CD4-positive, alpha-beta memory T cell (primary cell): Measurements from ENCODE around the gene TRIB2. TPM values are rescaled to one million over a fixed set of nuclear protein-coding genes. Genes with fewer than 3 reads are reported as not detected.

Experiments
- CTCF ChIA-PET: fragments of 350-600 bp; sonication (Branson Sonifier 250); formaldehyde crosslinking; loops from one replicate; lab custom pipeline; 2021; ENCODE audit warnings: inconsistent platforms; ENCODE audit not compliant: partially characterized antibody; lab: Charles Lee
- POLR2A ChIA-PET: fragments of 350-600 bp; sonication (Branson Sonifier 250); formaldehyde crosslinking; loops from one replicate; lab custom pipeline; 2021; ENCODE audit not compliant: partially characterized antibody; lab: Charles Lee
- DNase-seq, 5 donors: peaks; one replicate each; pipeline versions ENCODE4 v3.0.0 to v3.0.0-alpha.2; 2020 to 2022; ENCODE audit warnings: mixed read lengths in 1 of 5
- H3K27ac ChIP-seq: one replicate; pipeline ENCODE4 v1.7.0; 2013; ENCODE audit warnings: low read depth, low read length
- H3K27me3 ChIP-seq: 2 replicates; pipeline ENCODE4 v1.7.0; 2013; ENCODE audit warnings: mild to moderate bottlenecking, low read length, moderate library complexity; ENCODE audit not compliant: insufficient read depth
- H3K36me3 ChIP-seq: 2 replicates; pipeline ENCODE4 v1.7.0; 2013; ENCODE audit warnings: mild to moderate bottlenecking, low read length, moderate library complexity; ENCODE audit not compliant: insufficient read depth
- H3K4me1 ChIP-seq: 2 replicates; pipeline ENCODE4 v1.7.0; 2013; ENCODE audit warnings: mild to moderate bottlenecking, low read length, moderate library complexity; ENCODE audit not compliant: insufficient read depth
- H3K4me3 ChIP-seq, 2 donors: one replicate each; pipeline ENCODE4 v1.7.0; 2013; ENCODE audit warnings: low read length in 2 of 2, mild to moderate bottlenecking in 1 of 2
- H3K9me3 ChIP-seq, 2 donors: one replicate each; pipeline ENCODE4 v1.7.0; 2013; ENCODE audit warnings: low read length in 2 of 2, control low read depth in 1 of 2; ENCODE audit not compliant: control insufficient read depth in 1 of 2
- H3K27ac Mint-ChIP-seq, 7 donors: one replicate each; pipeline ENCODE4 v1.8.0; 2020 to 2021; ENCODE audit warnings: mixed read lengths in 7 of 7, mild to moderate bottlenecking in 6 of 7, inconsistent platforms in 3 of 7, moderate library complexity in 3 of 7
- H3K27me3 Mint-ChIP-seq, 2 donors: one replicate each; pipeline ENCODE4 v1.8.0; 2020 to 2021; ENCODE audit warnings: mixed read lengths in 2 of 2
- H3K36me3 Mint-ChIP-seq, 2 donors: one replicate each; pipeline ENCODE4 v1.8.0; 2020 to 2021; ENCODE audit warnings: mixed read lengths in 2 of 2, inconsistent platforms in 1 of 2, mild to moderate bottlenecking in 1 of 2
- H3K4me1 Mint-ChIP-seq, 4 donors: one replicate each; pipeline ENCODE4 v1.8.0; 2020 to 2021; ENCODE audit warnings: mixed read lengths in 4 of 4, mild to moderate bottlenecking in 1 of 4
- H3K4me3 Mint-ChIP-seq, 8 donors: one replicate each; pipeline ENCODE4 v1.8.0; 2020 to 2021; ENCODE audit warnings: mixed read lengths in 8 of 8, mild to moderate bottlenecking in 7 of 8, moderate library complexity in 6 of 8, inconsistent platforms in 3 of 8
- H3K9me3 Mint-ChIP-seq, 8 donors: one replicate each; pipeline ENCODE4 v1.8.0; 2020 to 2021; ENCODE audit warnings: mixed read lengths in 8 of 8, mild to moderate bottlenecking in 5 of 8, inconsistent platforms in 3 of 8, moderate library complexity in 1 of 8
- intact Hi-C: fragments of 100-400 bp; cut with micrococcal nuclease; formaldehyde crosslinking; loops from one replicate; pipeline ENCODE4 v1.15.1; 2023
- polyA plus RNA-seq, 2 donors: library from polyadenylated mRNA; unstranded; fragments of 300-500 nt; fragmentation: Illumina TruSeq; gene quantifications; one replicate each; pipeline ENCODE4 v1.2.3, GENCODE V29; 2021
- total RNA-seq, 2 experiments: library from RNA; stranded (reverse); gene quantifications; one replicate each; pipeline ENCODE4 v1.2.3, GENCODE V29; 2021

TRIB2 gene
- total and polyA plus RNA-seq, 4 experiments from 2014 or later, result 73.8 to 126 (median 101) TPM

DNA sequence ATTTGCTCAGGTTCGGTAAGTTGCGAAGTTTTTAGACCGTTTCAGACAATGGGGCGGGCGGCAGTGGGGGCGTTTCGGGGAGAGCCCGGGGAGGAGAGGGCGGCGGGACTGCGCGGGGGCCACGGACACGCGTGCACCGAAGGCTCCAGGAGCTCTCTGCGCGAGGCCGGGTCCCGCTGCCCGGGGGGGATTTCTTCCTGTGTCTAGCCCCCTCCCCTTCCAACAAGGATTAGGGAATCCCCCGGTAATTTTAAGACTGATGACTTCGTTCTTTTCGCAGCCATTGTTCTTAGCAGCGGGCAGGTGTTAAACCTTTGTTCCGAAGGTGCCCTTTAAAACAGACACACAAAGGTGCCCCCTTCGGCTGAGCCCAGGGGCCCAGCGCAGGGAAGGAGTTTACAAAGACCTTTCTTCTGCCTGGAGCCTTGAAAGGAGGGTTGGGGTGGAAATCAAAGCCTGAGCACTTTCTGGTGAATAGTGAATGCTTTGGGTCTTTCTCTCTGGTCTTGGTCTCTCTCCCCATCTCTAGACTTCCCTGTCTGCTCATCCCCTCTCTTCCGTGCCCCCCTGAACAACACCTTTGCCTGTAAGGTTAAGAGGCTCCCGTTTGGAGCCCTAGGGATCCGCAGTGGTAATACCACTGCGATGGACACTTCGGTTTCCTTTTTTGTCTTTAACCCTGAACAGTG lies 2.1 kb downstream of the TRIB2 start:
- H3K27ac ChIP-seq, result peak overlapping the region; percentile 84
- POLR2A ChIA-PET, result interaction anchor here (0.7 to 4.6 kb wide), 16 partner anchors 9 to 972 kb away, joined by 3 to 105 read pairs (median 4); no protein-coding TSS in a partner anchor

DNA sequence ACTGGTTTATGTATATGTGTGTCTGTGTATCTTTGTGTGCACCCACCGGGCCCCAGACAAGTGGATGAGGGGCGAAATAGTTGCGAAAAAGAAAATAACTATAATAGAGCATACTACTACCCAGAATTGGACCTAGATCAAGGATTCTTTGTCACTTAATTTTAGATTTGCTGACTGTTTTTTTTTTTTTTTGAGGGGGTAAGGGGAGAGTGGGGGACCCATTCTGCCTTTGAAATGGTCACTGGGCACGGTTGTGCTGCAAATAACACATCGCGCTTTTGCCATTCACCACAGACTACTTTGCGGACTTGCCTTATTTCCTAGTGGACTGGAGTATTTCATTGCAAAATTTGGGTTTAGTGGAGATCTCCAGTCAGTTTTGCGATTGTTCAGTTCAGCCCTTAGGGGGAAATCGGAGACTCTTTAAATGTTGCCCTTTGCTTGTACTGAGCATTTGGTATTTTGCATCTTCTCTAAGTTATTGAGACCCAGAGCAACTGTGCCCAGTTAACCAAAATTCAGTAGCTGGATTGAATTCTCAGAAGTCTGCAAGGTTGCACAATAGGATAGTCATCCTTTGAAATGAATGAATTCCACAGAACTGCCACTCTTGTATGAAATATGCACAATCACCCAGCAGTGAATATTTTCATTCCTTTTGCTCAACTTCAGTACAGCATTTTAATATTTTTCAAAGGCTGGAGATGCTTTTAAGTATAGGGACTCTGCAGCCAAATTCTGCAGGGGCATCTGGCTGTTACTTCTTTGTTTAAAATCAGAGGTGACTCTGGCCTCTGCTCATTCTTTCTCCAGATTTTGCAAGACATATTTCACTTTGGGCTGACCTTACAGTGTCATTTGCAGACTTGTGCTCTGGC lies 2.9 kb downstream of the TRIB2 start:
- intact Hi-C loops, result loop anchor here (1.0 to 10.0 kb wide), 7 partner anchors 9 to 1905 kb away; partner anchors contain the start of gene PDIA6
- Mint-ChIP-seq H3K36me3 (peaks cover 30 to 75% of the 10 kb centered on the region in 2 donors), H3K27me3 (peaks cover 0 to 2% of the 10 kb centered on the region in 2 donors), H3K9me3 (peaks cover 0 to 2% (median 0%) of the 10 kb centered on the region in 8 donors), H3K4me3 (peak overlapping the region; percentile 97 to 100 (median 99)), H3K4me1 (peaks cover 41 to 86% (median 57%) of the 10 kb centered on the region in 4 donors), H3K27ac (peak overlapping the region; percentile 92 to 98 (median 96))
- ChIA-PET POLR2A (interaction anchor here (0.7 to 3.2 kb wide), 6 partner anchors 10 to 211 kb away, joined by 3 to 31 read pairs (median 20); no protein-coding TSS in a partner anchor), CTCF (interaction anchor here (0.7 to 9.8 kb wide), 6 partner anchors 9 to 289 kb away, joined by 3 to 237 read pairs (median 8); no protein-coding TSS in a partner anchor)
- H3K4me3 ChIP-seq, result peak overlapping the region; percentile 78 to 96
- no peak for DNase-seq
- peaks cover 55% of the 10 kb centered on the region for H3K4me1 ChIP-seq
- H3K27me3 ChIP-seq, result no peaks in the 10 kb centered on the region
- peak overlapping the region; percentile 84 for H3K27ac ChIP-seq
- no peaks in the 10 kb centered on the region for H3K9me3 ChIP-seq
- H3K36me3 ChIP-seq, result peaks cover 18% of the 10 kb centered on the region

More for the DNA sequence above, 2.1 kb downstream of the TRIB2 start:
- peaks cover 0 to 2% of the 10 kb centered on the region in 2 donors for H3K27me3 Mint-ChIP-seq
- H3K36me3 Mint-ChIP-seq, result peaks cover 23 to 68% of the 10 kb centered on the region in 2 donors
- H3K4me1 ChIP-seq, result peaks cover 53% of the 10 kb centered on the region
- H3K4me3 ChIP-seq, result peak overlapping the region; percentile 78 to 96
- no peaks in the 10 kb centered on the region for H3K9me3 ChIP-seq
- H3K27ac Mint-ChIP-seq, result peak overlapping the region; percentile 92 to 98 (median 96)
- CTCF ChIA-PET, result interaction anchor here (1.3 to 9.8 kb wide), 9 partner anchors 9 to 889 kb away, joined by 3 to 237 read pairs (median 35); no protein-coding TSS in a partner anchor
- H3K4me1 Mint-ChIP-seq, result peaks cover 39 to 86% (median 57%) of the 10 kb centered on the region in 4 donors
- peak in 2 of 5 donors; percentile 33 to 62 for DNase-seq
- peak overlapping the region; percentile 97 to 100 (median 99) for H3K4me3 Mint-ChIP-seq
- intact Hi-C loops, result loop anchor here (5.0 to 10.0 kb wide), 6 partner anchors 287 to 1904 kb away; partner anchors contain the start of gene PDIA6
- peaks cover 11% of the 10 kb centered on the region for H3K36me3 ChIP-seq
- H3K9me3 Mint-ChIP-seq, result peaks cover 0 to 2% (median 0%) of the 10 kb centered on the region in 8 donors
- H3K27me3 ChIP-seq, result no peaks in the 10 kb centered on the region

- intact Hi-C loops, result loop anchor here (1.0 kb wide), 1 partner anchor 8 kb away; no protein-coding TSS in a partner anchor
- CTCF ChIA-PET, result interaction anchor here (0.7 to 9.8 kb wide), 12 partner anchors 9 to 891 kb away, joined by 3 to 237 read pairs (median 4); no protein-coding TSS in a partner anchor
- Histone ChIP-seq H3K9me3 (no peaks in the 10 kb centered on the region), H3K4me1 (peaks cover 55% of the 10 kb centered on the region), H3K4me3 (peak overlapping the region; percentile 78 to 96), H3K27ac (peak overlapping the region; percentile 84), H3K36me3 (peaks cover 25% of the 10 kb centered on the region), H3K27me3 (no peaks in the 10 kb centered on the region)
- Mint-ChIP-seq H3K9me3 (peaks cover 0 to 2% (median 0%) of the 10 kb centered on the region in 8 donors), H3K27me3 (peaks cover 0 to 2% of the 10 kb centered on the region in 2 donors), H3K27ac (peak overlapping the region in 6 of 7 donors; percentile 15 to 96 (median 78)), H3K4me3 (peak overlapping the region; percentile 97 to 100 (median 99)), H3K4me1 (peaks cover 41 to 86% (median 57%) of the 10 kb centered on the region in 4 donors), H3K36me3 (peaks cover 37 to 81% of the 10 kb centered on the region in 2 donors)
- DNase-seq, result no peak
- POLR2A ChIA-PET, result interaction anchor here (0.7 to 3.2 kb wide), 7 partner anchors 9 to 305 kb away, joined by 3 to 31 read pairs (median 18); no protein-coding TSS in a partner anchor
These were observed 3.5 kb downstream of the TRIB2 start for GRCh38 chr2:12720278-12720620.

DNA sequence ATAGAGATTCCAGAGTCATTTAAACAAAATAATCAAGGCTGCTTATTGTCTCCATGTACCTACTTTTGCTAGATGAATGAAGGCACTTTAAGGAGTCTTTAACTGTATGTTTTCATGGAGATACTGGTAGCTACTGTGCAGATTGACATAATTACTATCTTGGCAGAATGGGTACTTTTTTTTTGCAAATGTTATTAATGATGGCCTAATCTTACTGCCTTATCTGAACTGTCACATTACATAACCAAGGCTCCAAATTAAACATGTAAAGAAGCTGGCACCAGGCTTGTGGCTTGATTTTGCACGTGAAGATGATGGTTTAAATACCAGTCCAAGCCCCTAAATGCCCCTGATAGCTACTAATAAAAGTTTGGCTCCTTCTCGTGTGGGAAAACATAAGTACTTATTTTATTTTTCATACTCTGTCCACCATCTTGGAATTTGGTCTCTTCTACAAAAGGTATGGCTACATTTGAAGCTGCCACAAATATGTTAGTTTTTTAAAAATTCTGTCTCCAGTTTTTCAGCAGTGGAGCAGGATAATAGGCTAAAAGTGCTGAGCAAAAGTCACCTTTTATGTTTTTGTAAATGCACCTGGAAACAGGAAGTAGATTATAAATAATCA lies 4.1 kb downstream of the TRIB2 start:
- intact Hi-C loops, result loop anchor here (1.0 kb wide), 1 partner anchor 7 kb away; no protein-coding TSS in a partner anchor
- Histone ChIP-seq H3K4me1 (peaks cover 55% of the 10 kb centered on the region), H3K27ac (peak overlapping the region; percentile 84), H3K36me3 (peaks cover 31% of the 10 kb centered on the region), H3K4me3 (peak overlapping the region; percentile 78 to 96), H3K9me3 (no peaks in the 10 kb centered on the region), H3K27me3 (no peaks in the 10 kb centered on the region)
- peak overlapping the region; percentile 15 to 96 (median 66) for H3K27ac Mint-ChIP-seq
- peaks cover 0 to 2% of the 10 kb centered on the region in 2 donors for H3K27me3 Mint-ChIP-seq
- peaks cover 0 to 2% (median 0%) of the 10 kb centered on the region in 8 donors for H3K9me3 Mint-ChIP-seq
- POLR2A ChIA-PET, result interaction anchor here (0.7 to 3.2 kb wide), 11 partner anchors 8 to 714 kb away, joined by 3 to 31 read pairs (median 5); no protein-coding TSS in a partner anchor
- CTCF ChIA-PET, result interaction anchor here (0.8 to 9.8 kb wide), 16 partner anchors 8 to 892 kb away, joined by 3 to 237 read pairs (median 4); no protein-coding TSS in a partner anchor
- H3K4me1 Mint-ChIP-seq, result peaks cover 43 to 86% (median 57%) of the 10 kb centered on the region in 4 donors
- DNase-seq, result no peak
- H3K4me3 Mint-ChIP-seq, result peak overlapping the region; percentile 97 to 100 (median 99)
- peaks cover 43 to 87% of the 10 kb centered on the region in 2 donors for H3K36me3 Mint-ChIP-seq

- H3K36me3 ChIP-seq, result peaks cover 40% of the 10 kb centered on the region
- POLR2A ChIA-PET, result interaction anchor here (0.7 to 3.2 kb wide), 14 partner anchors 7 to 715 kb away, joined by 3 to 31 read pairs (median 4); no protein-coding TSS in a partner anchor
- intact Hi-C loops, result no loop called here
- H3K4me3 Mint-ChIP-seq, result peak overlapping the region; percentile 97 to 100 (median 99)
- peak overlapping the region; percentile 76 to 78 for H3K4me3 ChIP-seq
- H3K4me1 Mint-ChIP-seq, result peaks cover 51 to 91% (median 64%) of the 10 kb centered on the region in 4 donors
- peaks cover 50 to 93% of the 10 kb centered on the region in 2 donors for H3K36me3 Mint-ChIP-seq
- DNase-seq, result no peak
- no peaks in the 10 kb centered on the region for H3K27me3 Mint-ChIP-seq
- H3K27me3 ChIP-seq, result no peaks in the 10 kb centered on the region
- CTCF ChIA-PET, result interaction anchor here (1.1 to 9.8 kb wide), 14 partner anchors 7 to 308 kb away, joined by 3 to 237 read pairs (median 4); no protein-coding TSS in a partner anchor
- H3K9me3 ChIP-seq, result no peaks in the 10 kb centered on the region
- peak overlapping the region; percentile 49 for H3K27ac ChIP-seq
- peaks cover 64% of the 10 kb centered on the region for H3K4me1 ChIP-seq
- H3K9me3 Mint-ChIP-seq, result peaks cover 0 to 2% (median 0%) of the 10 kb centered on the region in 8 donors
- H3K27ac Mint-ChIP-seq, result peak overlapping the region; percentile 52 to 96 (median 71)
These were observed 5.1 kb downstream of the TRIB2 start for GRCh38 chr2:12721566-12722446.
